ENCODE data around the gene IRX5.

GRCh38 chr16:54882556-54882955, 48.1 kb upstream of the IRX5 start:
- TF ChIP-seq POLR2A (IDR thresholded peaks at IDR 0.05; ENCODE audit: extremely low read depth, insufficient read length) (no peak), CTCF (IDR thresholded peaks at IDR 0.05; ENCODE audit: low read depth, low read length) (no peak)

Measured in NB4 (cell line).